HUES48 (cell line): ENCODE results near the gene PSG1.
"Not testable (repeated sequence)": the region's sequence is repeated elsewhere in the genome, so short reads cannot be mapped to it uniquely, and the experiment has no call there.

Experiments
- H3K27ac ChIP-seq: one replicate; pipeline ENCODE4 v1.7.0; 2013; ENCODE audit warnings: low read depth, low read length, inconsistent platforms
- H3K27me3 ChIP-seq: 2 replicates; pipeline ENCODE4 v1.6.1; 2013; ENCODE audit warnings: mild to moderate bottlenecking, low read length; ENCODE audit not compliant: control insufficient read depth, insufficient read depth
- H3K36me3 ChIP-seq: 2 replicates; pipeline ENCODE4 v1.6.1; 2013; ENCODE audit warnings: low read length; ENCODE audit not compliant: control insufficient read depth, insufficient read depth
- H3K4me1 ChIP-seq: 2 replicates; pipeline ENCODE4 v1.6.1; 2013; ENCODE audit warnings: mild to moderate bottlenecking, low read length; ENCODE audit not compliant: control insufficient read depth, insufficient read depth
- H3K4me3 ChIP-seq: 2 replicates; pipeline ENCODE4 v1.5.1; 2013; ENCODE audit warnings: mild to moderate bottlenecking, low read depth, low read length
- H3K9ac ChIP-seq: 2 replicates; pipeline ENCODE4 v1.6.1; 2013; ENCODE audit warnings: mild to moderate bottlenecking, low read depth, low read length, moderate library complexity
- H3K9me3 ChIP-seq: 2 replicates; pipeline ENCODE4 v1.6.1; 2013; ENCODE audit warnings: low read length; ENCODE audit not compliant: control insufficient read depth, insufficient read depth

PSG1 gene

DNA sequence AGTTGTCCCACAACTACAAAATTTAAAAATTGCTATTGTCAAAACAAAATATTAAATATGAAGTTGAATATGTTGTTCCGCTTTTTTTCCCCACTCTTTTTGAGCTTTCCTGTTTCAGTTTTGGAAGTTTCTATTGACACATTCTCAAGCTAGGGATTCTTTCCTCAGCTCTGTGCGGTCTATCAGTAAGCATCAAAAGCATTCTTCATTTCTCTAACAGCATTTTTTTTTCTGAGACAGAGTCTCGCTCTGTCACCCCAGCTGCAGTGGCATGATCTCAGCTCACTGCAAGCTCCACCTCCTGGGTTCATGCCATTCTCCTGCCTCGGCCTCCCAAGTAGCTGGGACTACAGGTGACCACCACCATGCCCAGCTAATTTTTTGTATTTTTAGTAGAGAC is 33.4 kb upstream of the PSG1 start:
- not testable (repeated sequence) for H3K4me1 ChIP-seq, H3K36me3 ChIP-seq, H3K9ac ChIP-seq, H3K4me3 ChIP-seq, H3K27me3 ChIP-seq, H3K27ac ChIP-seq
- peaks cover 44% of the 10 kb centered on the region for H3K9me3 ChIP-seq

- not testable (repeated sequence) for H3K36me3 ChIP-seq, H3K9ac ChIP-seq, H3K4me1 ChIP-seq, H3K27me3 ChIP-seq, H3K4me3 ChIP-seq, H3K27ac ChIP-seq
- peaks cover 40% of the 10 kb centered on the region for H3K9me3 ChIP-seq
Observed at GRCh38 chr19:42911731-42912130, 32.2 kb upstream of the PSG1 start.

- H3K9ac ChIP-seq, H3K27me3 ChIP-seq, H3K4me1 ChIP-seq, H3K4me3 ChIP-seq, H3K36me3 ChIP-seq, H3K27ac ChIP-seq: not testable (repeated sequence)
- peaks cover 25% of the 10 kb centered on the region for H3K9me3 ChIP-seq
Observed at GRCh38 chr19:42906162-42906561, 26.6 kb upstream of the PSG1 start.

- not testable (repeated sequence) for H3K27ac ChIP-seq, H3K36me3 ChIP-seq, H3K27me3 ChIP-seq, H3K4me1 ChIP-seq, H3K9ac ChIP-seq, H3K4me3 ChIP-seq
- peaks cover 38% of the 10 kb centered on the region for H3K9me3 ChIP-seq
Observed at GRCh38 chr19:42900561-42900960, 21.0 kb upstream of the PSG1 start.

DNA sequence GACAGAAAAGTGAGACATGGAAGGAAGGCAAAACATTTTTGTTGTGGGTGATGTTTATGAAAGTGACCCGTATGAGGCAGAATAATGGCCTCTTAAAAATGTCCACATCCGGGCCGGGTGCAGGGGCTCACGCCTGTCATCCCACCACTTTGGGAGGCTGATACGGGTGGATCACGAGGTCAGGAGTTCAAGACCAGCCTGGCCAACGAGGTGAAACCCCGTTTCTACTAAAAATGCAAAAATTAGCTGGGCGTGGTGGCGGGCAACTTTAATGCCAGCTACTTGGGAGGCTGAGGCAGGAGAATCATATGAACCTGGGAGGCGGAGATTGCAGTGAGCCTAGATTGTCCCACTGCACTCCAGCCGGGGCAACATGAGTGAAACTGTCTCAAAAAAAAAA is 20.2 kb upstream of the PSG1 start:
- not testable (repeated sequence) for H3K9ac ChIP-seq, H3K27ac ChIP-seq, H3K4me1 ChIP-seq, H3K4me3 ChIP-seq, H3K27me3 ChIP-seq, H3K36me3 ChIP-seq
- H3K9me3 ChIP-seq: peaks cover 38% of the 10 kb centered on the region

- not testable (repeated sequence) for H3K4me3 ChIP-seq, H3K36me3 ChIP-seq, H3K27ac ChIP-seq, H3K4me1 ChIP-seq, H3K27me3 ChIP-seq, H3K9ac ChIP-seq
- H3K9me3 ChIP-seq: peaks cover 43% of the 10 kb centered on the region
Observed at GRCh38 chr19:42899110-42899509, 19.6 kb upstream of the PSG1 start.

- H3K36me3 ChIP-seq, H3K27ac ChIP-seq, H3K4me3 ChIP-seq, H3K27me3 ChIP-seq, H3K9ac ChIP-seq, H3K4me1 ChIP-seq: not testable (repeated sequence)
- H3K9me3 ChIP-seq: peaks cover 44% of the 10 kb centered on the region
Observed at GRCh38 chr19:42898656-42899055, 19.1 kb upstream of the PSG1 start.

DNA sequence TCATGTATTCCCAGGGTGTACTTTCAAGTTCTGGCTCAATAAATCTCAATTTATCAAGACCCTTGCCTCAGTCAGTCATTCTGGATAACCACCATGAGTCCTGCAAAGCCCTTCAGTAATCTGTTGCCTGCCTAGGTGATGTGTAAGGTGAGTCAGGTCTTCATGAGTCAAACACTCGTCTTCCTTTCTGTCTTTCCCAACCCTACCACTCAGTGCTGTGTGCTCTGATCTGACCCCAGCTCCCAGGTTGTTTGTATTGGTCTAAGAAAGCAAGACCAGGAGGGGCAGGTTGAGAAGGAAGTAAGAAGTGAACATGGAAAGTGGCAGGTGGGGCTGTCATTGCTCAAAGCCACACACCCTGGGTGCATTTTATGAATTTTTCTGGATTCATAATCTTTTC is 18.2 kb upstream of the PSG1 start:
- peaks cover 38% of the 10 kb centered on the region for H3K9me3 ChIP-seq
- H3K27ac ChIP-seq, H3K4me3 ChIP-seq, H3K4me1 ChIP-seq, H3K27me3 ChIP-seq, H3K36me3 ChIP-seq, H3K9ac ChIP-seq: not testable (repeated sequence)

- not testable (repeated sequence) for H3K27ac ChIP-seq, H3K36me3 ChIP-seq, H3K27me3 ChIP-seq, H3K4me1 ChIP-seq, H3K4me3 ChIP-seq, H3K9ac ChIP-seq
- H3K9me3 ChIP-seq: peaks cover 29% of the 10 kb centered on the region
Observed at GRCh38 chr19:42890446-42890845, 10.9 kb upstream of the PSG1 start.

- H3K9me3 ChIP-seq: peaks cover 37% of the 10 kb centered on the region
- H3K4me3 ChIP-seq, H3K27ac ChIP-seq, H3K9ac ChIP-seq, H3K27me3 ChIP-seq, H3K4me1 ChIP-seq, H3K36me3 ChIP-seq: not testable (repeated sequence)
Observed at GRCh38 chr19:42887876-42888445, 8.4 kb upstream of the PSG1 start.

GRCh38 chr19:42882730-42883129 is 3.2 kb upstream of the PSG1 start:
- not testable (repeated sequence) for H3K4me1 ChIP-seq, H3K9ac ChIP-seq, H3K27ac ChIP-seq, H3K36me3 ChIP-seq, H3K4me3 ChIP-seq, H3K27me3 ChIP-seq
- H3K9me3 ChIP-seq: peaks cover 27% of the 10 kb centered on the region

DNA sequence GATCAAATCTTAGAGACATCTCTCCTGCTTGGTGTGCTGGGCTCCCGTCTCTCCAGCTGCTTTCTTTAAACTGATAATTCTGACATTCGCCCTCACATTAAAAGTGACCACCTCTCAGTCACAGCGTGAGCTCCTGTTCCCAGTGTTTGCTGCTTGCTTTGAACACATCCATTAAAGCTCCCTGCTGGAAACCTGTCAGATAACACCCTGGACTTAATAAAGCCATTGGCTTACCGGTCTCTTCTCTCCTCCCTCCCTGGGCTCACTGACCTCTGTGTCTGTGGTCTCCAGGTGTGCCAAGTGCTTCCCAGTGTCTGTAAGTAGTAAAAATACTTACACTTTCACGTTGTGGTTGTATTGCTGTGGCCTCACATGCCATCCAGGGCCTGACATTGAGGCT is 2.5 kb upstream of the PSG1 start:
- not testable (repeated sequence) for H3K4me3 ChIP-seq, H3K9ac ChIP-seq, H3K36me3 ChIP-seq, H3K27me3 ChIP-seq, H3K27ac ChIP-seq, H3K4me1 ChIP-seq
- peaks cover 24% of the 10 kb centered on the region for H3K9me3 ChIP-seq
